DMS 273 treated with DMSO at 0.1 percent for 48 hours (cell line): ENCODE data around the gene MYD88.
"Not testable (repeated sequence)": the region's sequence is repeated elsewhere in the genome, so short reads cannot be mapped to it uniquely, and the experiment has no call there.

ENCODE experiments used
- DNase-seq: peaks from one replicate; lab custom pipeline; 2025; lab: John Stamatoyannopoulos, UW

Gene MYD88

GRCh38 chr3:38126121-38126892 lies 12.2 kb upstream of the MYD88 start:
- DNase-seq: no peak

DNA sequence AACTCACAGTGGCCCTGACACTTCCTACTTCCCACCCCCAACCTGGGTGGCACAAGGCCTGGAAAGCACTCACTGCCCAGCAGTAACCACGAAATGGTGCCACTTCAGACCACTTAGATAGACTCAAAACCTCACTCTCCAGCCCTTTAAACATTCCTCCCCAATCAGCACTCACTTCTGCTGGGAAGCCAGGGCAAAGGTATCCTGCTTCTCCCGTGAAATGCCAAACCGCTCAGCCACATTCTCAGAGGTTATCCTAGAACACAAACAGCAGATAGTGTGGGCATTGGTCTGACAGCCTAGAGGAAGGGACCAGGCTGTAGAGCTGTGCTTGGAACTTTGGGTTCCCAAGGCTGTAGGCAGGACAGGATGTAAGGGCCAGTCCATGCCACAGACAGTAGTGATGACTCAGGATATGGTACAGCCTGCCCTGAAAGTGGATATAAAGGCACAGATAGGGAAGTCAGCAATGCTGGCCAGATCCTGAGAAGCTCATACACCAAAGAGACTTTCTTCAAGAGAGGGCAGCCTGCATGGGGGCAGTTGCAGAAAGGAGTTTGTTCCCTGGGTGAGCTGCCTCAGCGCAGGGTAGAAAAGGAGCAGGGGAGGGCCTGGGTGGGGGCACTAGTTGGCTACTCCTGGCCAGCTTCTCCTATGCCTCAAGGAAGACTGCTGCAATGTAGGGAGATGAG lies 10.7 kb upstream of the MYD88 start:
- no peak for DNase-seq

GRCh38 chr3:38128303-38128655 lies 10.2 kb upstream of the MYD88 start:
- no peak for DNase-seq

DNA sequence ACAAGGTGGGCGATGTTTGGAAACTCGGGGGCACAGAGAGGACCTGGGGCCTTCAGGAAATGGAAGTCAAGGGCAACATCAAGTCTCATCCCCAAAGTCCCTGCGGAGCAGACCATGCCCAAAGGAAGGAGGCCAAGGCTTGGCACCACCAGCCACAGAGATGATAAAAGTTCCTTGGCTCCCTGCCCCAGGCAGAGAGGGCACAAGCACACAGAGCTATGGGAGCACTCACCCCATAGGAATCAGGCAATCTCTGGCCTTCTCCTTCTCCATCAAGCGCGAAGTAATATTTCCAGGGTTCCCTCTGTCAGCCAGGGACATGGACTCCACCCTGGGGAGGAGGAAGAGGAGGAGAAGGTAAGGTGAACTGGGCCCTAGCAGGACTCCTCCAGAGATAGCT lies 9.4 kb upstream of the MYD88 start:
- no peak for DNase-seq

DNA sequence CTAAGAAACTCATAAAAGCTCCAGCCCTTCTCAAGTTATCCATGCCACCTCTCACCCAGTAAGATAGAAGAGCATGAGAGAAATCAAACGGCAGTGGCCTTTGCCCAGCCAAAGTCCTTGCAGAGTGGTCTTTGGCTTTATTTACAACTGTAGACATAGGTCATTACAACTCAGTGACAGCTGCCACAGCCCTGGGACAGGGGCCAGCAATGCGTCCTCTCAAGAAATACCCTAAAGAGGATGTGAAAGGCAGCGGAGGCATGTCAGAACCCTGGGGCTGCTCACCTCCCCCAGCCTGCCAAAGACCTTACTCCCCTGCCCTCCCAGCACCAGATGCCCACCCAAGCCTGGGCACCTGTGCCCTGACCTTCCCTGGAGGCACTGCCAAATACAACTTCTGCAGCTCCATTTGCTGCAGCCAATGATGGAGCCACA lies 7.8 kb upstream of the MYD88 start:
- no peak for DNase-seq

DNA sequence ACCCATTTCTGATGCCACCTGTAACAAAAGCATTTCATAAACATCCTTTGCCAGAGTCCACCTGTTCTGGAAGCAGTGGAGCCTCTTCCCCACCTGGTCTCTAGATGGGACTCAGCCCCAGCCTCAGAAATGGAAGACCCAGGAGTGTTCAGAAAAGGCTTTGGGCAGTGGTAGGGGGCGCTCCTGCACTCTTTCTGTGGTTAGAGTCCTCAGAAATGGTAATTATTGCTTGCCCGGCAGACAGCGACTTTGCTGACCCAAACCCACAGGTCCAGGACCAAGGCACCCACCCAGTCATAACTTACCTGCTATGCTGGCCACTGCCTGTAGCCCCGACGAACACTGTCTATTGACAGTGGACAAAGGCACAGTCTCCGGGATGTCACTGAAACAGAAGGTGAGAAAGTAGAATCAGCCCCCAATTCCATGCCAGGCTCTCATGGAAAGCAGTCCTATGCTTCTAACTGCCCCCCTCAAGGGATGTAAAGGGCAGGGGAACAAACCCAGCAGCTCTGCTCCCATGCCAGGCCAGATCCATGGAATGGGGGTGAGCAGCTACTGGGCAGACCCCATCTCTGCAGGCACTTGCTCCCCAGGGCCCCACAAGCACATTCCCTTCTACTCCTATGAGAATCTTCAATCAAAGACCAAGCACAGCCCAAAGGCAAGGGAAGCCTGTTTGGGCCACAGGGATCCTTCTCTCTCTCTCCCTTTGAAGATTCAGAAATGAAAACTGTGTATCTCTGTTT lies 6.7 kb upstream of the MYD88 start:
- DNase-seq: no peak

GRCh38 chr3:38133209-38133556 lies 5.3 kb upstream of the MYD88 start:
- DNase-seq: no peak

GRCh38 chr3:38133557-38134405 lies 4.7 kb upstream of the MYD88 start:
- no peak for DNase-seq

GRCh38 chr3:38134517-38135143 lies 3.8 kb upstream of the MYD88 start:
- DNase-seq: not testable (repeated sequence)

- DNase-seq: not testable (repeated sequence)
Observed at GRCh38 chr3:38135621-38136277, 2.7 kb upstream of the MYD88 start.

- no peak for DNase-seq
Observed at GRCh38 chr3:38136393-38136776, 2.1 kb upstream of the MYD88 start.

GRCh38 chr3:38136777-38137614 lies 1.5 kb upstream of the MYD88 start, which contains the start of gene ACAA1:
TSS of gene ACAA1 (minus strand) at chr3:38137127. CDS start at chr3:38137035, 92 bp downstream.
- DNase-seq: peak; percentile 93

GRCh38 chr3:38137615-38138348 lies 679 bp upstream of the MYD88 start:
- DNase-seq: no peak

DNA sequence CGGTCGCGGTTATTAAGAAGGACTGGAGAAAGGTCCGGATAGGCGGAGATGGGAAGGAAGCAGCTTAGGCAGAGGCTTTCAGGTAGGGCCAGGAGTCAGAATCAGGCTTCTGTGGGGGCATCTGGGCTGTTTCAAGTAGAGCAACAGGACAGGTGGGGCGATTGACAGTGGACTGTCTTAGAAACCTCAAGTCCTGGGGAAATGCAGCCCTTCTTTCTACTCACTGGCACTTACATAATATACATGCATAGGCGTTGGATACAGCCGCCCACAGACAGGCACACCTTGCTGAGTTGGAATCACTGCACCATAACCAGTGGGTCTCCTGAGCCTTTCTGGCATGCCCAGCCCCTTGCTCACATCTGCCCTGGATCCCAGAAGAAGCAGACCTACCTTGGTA lies 730 bp downstream of the MYD88 start:
- DNase-seq: no peak

DNA sequence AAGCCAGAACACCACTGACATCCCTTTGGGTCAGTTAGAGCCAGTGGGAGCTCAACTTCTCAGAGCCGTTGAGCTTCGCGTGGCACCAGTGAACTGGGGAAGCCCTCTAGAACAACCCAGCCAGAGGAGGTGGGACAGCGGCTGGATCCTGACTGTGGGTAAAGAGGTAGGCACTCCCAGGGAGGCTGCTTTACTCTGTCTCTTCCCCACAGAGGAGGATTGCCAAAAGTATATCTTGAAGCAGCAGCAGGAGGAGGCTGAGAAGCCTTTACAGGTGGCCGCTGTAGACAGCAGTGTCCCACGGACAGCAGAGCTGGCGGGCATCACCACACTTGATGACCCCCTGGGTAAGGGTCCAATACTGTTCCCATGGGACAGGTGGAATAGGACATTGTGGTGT lies 1.2 kb downstream of the MYD88 start:
- DNase-seq: no peak

GRCh38 chr3:38140326-38141172 lies 2.1 kb downstream of the MYD88 start:
- no peak for DNase-seq

- DNase-seq: no peak
Observed at GRCh38 chr3:38141173-38141951, 2.9 kb downstream of the MYD88 start.

- no peak for DNase-seq
Observed at GRCh38 chr3:38141952-38142273, 3.5 kb downstream of the MYD88 start.
